Activated CD8-positive, alpha-beta memory T cell treated with anti-CD3 and anti-CD28 coated beads, Interleukin-2, amount 50 U/mL, for 24 hours (primary cell): ENCODE results near the gene FADS1.
A peak's percentile ranks its signal among the peaks of the same experiment; 100 is the strongest.

Experiments
- DNase-seq: peaks from one replicate; pipeline ENCODE4 v3.0.0-alpha.2; 2020; ENCODE audit errors: extremely low read depth

The FADS1 gene

DNA sequence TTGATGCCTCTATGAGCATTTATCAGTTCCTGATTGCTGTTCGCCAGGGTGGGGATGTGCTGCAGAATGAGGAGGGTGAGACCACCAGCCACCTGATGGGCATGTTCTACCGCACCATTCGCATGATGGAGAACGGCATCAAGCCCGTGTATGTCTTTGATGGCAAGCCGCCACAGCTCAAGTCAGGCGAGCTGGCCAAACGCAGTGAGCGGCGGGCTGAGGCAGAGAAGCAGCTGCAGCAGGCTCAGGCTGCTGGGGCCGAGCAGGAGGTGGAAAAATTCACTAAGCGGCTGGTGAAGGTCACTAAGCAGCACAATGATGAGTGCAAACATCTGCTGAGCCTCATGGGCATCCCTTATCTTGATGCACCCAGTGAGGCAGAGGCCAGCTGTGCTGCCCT, 21.3 kb downstream of the FADS1 start:
- DNase-seq, result no peak

DNA sequence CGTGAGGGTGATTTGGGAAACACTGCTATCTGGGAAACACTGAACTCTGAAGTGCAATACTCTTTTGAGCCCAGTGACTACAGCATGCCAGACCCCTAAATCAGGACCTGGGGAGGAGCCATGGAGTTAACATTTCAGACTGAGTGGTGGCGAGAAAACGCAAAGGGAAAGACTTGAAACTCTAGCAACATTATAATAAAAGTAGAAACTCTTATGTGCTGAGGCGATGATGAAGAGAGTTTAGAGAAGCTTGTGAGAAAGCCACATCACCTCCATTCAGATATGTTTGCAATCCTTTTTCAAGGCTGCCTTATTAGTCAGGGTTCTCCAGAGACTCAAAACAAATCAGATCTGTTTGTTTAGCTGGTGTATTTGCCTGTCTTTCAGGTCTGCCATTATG, 22.2 kb downstream of the FADS1 start:
- no peak for DNase-seq

DNA sequence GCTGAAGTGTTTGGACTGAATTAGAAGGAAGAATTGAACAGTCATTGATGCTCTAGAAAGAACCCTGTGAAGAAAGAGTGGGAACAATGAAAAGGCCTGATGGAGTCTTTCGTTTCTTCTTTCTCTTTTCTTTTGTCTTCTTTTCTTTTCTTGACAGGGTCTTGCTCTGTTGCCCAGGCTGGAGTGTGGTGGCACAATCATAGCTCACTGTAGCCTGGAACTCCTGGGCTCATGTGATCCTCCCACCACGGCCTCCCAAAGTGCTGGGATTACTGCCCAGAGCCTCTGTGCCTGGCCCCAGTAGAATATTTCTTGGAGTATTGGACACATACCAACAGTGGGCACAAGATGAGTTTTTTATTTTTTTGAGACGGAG, 23.0 kb downstream of the FADS1 start:
- no peak for DNase-seq

DNA sequence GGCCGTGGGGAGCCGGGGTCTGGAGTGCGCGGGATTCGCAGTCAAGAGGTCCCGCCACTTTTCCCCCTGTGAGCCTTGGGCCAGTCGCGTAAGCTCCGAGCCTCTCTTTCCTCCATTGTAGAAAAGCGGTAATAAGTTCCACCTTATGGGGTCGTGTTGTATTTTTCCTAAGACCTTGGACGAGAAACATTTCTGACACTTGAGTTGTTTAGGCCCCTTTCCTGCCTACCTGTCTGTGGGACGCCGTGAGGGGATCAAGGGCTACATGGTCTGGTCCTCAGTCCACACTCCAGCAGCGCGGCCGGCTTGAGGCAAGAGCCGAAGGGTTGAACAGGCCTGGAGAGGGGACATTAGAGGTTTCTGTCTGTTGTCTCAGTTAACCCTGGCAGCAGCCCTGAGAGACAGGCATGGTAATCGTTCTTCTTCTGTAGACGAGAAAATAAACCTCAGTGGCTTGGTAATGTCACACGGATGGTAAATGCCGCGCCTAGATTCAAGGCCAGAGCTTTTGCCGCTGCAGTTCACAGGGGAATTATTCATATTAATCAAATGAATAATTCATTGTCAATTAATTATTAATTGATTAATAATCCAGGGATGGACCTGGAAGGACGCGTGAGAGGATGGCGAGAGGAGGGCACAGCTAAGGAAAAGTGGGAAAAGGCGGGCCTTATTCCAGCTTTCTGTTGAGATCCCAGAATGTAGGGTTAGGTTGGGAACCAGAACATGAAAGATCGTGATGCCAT, 23.5 kb downstream of the FADS1 start:
- no peak for DNase-seq

DNA sequence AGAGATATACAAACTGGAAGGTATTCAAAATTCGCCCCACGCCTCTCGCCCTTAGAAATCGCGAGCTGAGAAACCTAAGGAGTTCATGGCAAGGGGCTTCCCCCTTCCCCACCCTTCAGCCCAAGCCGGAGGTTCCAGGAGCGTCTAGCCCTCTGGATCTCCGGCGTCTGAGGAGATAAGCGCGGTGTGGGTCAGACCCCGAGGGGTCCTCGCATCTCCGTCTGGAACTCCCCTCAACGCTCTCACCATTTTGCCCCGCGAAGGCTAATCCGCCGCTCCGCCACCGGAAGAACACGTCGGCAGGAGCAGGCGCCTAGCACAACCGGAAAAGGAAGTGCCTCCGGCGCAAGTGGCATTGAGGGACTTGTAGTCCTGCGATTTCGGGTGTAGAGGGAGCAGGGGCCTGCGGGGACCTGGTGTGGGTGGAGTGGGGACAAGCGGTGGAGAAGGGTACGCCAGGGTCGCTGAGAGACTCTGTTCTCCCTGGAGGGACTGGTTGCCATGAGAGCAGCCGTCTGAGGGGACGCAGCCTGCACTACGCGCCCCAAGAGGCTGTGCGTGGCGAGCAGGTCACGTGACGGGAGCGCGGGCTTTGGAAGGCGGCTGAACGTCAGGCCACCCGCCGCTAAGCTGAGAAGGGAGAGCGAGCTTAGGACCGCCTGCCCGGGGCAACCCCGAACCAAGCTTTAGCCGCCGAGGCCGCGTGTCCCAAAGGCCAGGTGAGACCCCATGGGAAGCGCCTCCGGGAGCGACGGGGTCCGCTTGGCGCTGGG, 24.3 kb downstream of the FADS1 start, which contains the start of the genes FEN1 and TMEM258:
Gene FEN1, plus strand, starts transcription at position 602 of the 773 bp plus-strand sequence. CDS start 2,451 bp downstream, outside the sequence.
Gene TMEM258, minus strand, starts transcription at position 290 of the 773 bp plus-strand sequence. Its CDS starts 41 bp downstream, at position 249.
- DNase-seq, result peak; percentile 71

DNA sequence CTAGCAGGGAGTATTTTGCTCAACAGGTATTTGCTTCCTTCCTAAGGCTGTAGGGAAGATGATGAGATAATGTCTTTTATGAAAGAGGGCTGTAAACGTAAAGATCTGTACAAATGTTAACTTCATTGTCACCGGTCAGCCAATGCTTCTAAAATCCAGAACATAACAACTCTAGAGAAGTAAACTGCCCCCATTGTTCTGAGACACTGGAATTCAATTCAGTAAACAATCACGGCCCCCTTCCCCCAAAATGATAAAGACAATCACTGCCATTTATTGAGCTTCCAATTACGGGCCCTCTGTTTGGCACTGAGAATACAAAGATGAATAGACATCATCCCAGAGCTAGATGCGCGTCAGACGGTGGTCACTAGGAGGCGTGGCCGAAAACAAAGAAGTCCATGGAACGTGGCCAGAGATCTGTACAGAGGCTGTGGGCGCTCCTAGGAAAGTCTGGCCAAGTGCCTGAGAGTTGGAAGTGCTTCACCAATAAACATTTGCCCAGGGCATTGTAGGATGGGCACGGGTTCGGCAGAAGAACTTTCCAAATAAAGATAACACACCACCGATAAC, 25.0 kb downstream of the FADS1 start:
- no peak for DNase-seq

DNA sequence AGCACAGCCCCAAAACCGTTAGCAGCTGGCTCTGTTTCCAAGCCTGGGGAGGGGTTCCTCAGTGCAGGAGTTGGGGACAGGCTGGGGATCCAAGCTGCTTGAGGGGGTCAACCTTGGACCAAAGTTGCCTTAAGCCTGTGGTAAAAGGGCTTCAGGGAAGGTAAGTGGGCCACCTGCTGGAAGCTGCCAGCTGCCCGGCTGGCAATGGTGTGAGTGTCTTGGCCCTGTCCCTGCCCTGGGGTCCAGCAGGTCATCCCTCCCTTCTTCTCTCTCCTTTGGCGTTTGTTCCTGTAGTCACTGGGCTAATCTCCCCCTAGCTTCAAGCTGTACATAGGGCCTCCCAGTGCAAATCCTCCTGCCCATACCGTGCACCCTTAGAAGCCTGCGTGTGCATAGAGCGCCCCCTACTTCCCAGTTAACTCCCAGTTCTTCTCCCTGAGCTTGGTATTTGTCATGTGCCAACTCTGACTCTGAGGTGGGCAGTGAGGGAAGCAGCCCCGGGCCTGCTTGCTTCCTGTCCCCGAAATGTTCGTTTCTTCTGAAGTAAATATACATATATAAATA, 28.8 kb downstream of the FADS1 start:
- DNase-seq, result no peak

DNA sequence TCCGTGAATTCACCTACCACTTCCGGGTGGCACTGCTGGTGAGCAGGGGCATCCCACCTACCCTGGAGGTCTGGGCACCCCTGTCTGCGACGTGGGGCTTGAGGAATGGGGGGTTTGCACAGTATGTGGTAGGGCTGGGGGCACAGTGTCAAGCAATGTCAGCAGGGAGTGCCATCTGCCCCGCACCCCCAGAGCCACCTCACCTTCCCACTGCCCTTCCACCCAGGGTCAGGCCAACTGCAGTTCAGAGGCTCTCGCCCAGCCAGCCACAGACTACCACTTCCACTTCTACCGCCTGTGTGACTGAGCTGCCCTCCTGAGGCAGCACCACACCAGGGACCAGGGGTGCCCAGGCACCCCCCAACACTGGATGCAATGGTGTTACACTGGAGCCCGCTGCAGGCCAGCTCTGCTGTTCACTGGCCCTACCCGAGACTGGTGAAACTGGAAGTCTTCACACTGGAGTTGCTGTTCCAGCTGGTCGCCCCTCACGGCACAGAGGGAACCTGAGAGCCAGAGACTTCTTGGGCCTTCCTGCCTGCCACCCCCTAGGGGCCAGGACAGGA, 30.9 kb downstream of the FADS1 start:
- no peak for DNase-seq

DNA sequence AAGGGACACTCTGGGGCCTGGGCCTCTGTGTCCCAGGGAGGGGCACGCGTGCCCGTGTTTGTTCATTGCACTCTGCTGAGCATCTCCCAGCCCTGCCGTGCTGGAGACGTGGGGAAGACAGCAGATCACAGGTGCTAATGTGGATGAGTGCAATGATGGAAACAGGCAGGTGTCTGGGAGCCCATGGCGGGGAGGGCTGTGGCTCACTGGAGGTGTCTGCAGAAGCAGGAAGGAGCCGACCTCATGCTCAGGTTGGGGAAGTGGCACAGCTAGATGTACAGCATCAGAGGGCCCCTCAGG, 32.3 kb downstream of the FADS1 start:
- no peak for DNase-seq

DNA sequence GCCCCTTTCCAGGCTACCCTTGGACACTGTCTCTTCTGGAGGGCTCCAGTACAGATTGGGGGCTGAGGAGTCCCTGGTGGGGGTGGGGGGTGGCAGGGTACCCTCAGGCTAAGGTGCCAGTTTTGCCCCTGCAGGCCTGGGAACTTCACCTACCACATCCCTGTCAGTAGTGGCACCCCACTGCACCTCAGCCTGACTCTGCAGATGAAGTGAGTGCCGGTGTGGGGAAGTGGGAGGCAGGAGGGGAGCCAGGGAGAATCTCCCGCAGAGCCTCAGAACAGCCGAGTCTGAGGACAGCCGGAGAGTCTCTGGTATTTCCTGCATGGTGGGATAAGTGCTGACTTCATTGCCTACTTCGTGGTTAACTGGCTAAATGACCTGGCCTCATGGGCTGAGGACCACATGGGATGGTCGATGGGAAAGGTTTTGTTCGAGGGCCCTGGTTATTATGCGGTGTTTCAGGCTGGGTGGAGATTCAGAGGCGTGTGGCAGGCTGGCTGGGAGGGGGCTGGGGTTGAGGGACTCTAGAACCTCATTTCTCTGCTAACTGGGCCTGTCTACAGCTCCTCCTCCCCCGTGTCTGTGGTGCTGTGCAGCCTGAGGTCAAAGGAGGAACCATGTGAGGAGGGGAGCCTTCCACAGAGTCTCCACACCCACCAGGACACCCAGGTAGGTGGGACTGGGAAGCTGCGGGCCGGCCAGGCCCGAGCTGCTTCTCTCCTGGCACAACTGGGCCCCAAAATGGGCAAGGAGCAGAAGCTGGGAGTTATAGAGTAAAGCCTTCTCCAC, 32.9 kb downstream of the FADS1 start:
- DNase-seq, result no peak

DNA sequence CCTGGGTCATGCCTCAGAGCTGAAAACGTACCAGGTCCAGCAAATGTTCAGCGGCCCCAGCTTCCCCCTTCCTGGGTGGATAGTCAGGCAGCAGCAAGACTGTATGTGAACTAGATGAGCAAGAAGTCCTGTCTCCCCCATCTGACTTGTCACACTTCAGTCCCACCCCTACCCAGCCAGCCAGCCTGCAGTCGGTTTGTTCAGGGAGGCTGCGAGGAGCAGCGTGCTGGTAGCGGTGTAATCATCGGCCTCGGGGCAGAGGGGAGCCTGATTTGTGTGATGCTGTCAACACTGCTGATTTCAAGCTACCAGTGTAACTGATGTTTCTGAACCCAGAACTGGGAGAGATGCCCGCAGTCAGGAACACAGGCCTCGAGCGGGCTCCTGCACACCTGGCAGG, 34.0 kb downstream of the FADS1 start:
- DNase-seq, result no peak

DNA sequence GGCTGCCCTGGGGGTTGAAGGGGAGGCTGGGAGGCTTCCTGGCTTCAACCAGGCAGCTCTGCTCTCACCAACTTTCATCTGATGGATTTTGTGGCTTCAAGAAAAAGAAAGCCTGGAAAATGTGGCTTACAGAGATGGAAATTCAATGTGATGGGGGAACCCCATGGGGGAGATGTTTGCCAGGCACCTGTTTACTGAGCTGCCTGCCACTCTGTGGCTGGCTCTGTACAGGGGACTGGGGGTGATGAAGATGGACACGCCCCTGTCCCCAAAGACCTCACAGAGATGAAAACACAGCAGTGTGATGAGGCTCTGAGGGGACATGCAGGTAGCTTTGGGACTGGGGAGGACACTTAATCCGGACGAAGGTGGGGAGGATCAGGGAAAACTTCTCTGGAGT, 34.5 kb downstream of the FADS1 start:
- no peak for DNase-seq

DNA sequence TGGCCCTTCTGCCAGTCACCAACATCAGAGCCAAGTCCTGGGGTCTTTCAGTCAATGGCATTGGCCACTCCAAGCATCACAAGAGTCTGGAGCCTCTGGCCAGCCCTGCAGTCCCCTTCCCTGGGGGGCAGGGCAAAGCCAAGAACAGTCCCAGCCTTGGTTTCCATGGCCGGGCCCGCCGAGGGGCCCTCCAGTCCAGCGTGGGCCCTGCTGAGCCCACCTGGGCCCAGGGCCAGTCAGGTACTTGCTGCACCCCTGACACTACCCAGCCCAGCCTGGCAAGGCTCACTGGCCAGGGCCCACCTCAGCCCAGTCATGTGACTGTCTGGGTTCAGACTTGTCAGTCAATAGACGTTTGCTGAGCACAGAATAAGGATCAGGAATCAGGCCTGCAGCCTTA, 35.2 kb downstream of the FADS1 start:
- no peak for DNase-seq

DNA sequence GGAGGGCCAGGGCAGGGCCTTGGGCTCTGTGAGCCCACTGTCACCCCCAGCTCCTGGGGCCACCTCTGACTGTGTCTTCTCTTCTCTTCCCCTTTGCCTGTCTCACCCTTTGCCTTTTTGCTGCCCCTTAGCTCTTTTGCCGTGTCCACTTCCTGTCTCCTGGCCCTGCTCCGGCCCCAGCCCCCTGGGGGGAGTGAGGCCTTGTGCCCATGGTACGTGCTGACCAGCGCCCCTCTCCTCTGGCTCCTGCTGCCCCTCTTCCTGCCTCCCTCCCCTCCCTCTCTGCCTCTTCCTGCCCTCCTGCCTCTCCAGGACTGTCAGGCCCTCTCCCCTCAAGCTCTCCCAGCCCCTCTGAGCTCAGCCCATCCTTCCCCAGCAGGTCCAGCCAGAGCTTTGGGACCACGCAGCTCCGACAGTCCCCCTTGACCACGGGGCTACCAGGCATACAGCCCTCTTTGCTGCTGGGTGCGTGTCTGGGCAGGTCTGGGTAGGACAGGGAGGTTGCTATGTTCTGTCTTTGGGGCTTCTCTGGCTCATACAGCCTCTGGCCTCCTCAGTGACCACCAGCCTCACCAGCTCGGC, 36.1 kb downstream of the FADS1 start:
- DNase-seq, result no peak

DNA sequence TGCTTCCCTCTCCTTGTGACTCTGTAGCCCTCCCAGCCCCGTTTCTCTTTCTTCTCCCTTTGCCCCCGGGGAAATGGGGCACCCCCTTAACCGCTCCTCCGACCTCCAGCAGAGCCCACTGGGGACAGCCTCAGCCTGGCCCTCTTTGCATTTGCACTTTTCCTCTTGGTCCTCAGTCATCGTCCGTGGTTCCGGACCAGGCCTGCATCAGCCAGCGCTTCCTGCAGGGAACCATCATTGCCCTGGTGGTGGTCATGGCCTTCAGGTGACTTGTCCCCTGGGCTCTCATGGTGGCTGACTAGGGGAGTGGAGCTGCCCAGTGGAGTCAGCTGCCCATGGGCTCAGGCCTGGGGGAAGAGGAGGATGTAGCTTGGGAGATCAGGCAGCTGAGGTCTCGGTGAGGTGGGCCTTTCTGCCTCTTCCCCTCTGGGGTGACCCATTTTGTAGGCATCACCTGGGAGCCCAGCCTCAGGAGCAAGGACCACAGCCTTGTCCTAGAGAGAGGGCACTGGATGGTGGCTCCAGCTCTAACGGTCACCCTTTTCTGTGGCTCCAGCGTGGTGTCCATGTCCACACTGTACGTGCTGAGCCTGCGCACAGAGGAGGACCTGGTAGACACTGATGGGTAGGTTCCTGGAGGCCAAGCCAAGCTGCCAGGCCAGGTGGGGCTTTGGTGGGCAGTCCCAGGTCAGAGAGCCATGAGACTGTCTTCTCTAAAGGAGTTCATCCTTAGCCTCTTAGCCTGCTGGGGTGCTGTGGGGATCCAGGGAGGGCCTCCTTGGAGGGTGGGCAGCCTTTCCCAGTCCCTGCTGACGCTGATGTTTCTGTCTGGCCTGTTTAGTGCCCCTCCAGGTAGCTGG, 36.9 kb downstream of the FADS1 start:
- DNase-seq, result no peak

DNA sequence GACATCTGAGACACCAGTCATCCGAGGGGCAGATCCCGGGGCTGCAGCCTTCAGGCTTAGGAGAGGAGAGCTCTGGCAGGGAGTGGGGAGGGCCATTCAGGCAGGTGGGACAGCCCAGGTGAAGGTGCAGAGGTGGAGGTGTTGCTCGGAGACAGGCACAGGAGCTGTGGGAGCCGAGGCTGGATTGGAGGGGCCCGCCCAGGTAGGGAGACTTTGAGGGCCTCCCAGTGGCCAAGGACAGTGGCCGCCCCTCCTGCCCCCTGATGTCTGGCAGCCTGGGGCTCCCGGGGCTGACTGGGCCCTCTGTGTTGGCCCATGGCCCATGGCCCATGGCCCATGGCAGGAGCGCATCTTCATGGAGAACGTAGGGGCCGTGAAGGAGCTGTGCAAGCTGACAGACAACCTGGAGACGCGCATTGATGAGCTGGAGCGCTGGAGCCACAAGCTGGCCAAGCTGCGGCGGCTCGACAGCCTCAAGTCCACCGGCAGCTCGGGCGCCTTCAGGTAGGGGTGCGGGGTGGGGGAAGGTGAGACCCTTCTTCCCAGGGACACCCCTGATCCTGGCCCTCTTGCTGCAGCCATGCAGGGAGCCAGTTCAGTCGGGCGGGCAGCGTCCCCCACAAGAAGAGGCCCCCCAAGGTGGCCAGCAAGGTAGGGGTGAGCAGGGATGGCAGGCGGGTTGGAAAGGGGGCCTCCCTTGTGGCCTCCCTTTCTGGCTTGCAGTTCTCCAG, 37.7 kb downstream of the FADS1 start:
- DNase-seq, result no peak

DNA sequence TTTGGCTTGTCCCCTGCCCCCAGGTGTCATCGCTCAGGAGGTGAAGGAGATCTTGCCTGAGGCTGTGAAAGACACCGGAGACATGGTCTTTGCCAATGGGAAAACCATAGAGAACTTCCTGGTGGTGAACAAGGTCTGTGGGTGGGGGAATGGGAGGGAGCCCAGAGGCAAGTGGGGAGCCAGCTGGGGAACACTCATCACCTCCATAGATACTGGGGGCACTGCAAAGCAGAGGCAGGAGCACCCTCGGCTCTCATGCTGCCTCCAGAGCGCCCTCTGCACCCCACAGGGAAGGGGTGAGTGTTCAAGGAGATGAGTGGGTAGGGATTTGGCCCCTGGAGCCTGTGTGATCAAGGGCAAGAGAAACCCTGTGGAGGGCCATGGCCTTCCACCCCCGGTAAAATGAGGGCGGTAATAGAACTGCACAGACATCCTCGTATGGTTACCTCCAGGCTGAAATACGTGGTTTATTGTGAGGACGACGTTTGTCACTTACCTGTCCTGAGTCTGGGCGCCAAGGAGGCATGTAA, 38.4 kb downstream of the FADS1 start:
- DNase-seq, result no peak

DNA sequence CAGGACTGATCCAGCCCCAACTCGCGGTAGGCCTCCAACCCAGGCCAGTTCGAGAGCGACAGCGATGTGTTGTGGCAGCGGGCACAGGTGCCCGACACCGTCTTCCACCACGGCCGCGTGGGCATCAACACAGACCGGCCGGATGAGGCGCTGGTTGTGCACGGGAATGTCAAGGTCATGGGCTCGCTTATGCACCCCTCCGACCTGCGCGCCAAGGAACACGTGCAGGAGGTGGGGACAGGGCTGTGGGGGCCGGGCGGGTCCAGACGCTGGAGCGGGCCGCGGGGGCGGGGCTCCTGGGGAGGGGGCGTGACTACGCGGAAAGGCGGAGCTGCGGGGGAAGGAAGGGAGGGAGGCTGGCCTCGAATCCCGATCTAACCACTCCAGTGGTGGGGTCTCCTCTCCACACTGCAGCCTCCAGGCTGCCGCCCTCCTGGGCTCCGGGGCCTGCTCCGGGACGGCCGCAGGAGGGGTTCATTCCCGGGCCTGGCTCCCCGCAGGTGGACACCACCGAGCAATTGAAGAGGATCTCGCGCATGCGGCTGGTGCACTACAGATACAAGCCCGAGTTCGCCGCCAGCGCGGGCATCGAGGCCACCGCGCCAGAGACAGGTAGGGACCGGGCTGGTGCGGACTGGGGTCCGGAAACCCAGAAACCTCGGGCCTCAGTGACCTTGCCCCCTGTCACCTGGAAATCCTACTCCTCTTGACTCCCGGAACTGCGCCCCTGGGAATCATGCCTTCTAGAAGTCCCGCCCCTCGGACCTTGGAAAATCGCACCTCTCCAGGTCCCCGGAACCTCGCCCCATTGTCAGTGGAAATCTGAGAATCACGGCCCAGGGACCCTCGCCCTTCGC, 39.3 kb downstream of the FADS1 start:
- DNase-seq, result no peak
